ENCODE measurements around the gene SOX14.

The SOX14 gene

GRCh38 chr3:137765310-137766033, 1.4 kb downstream of the SOX14 start:
- peak overlapping the region; percentile 30 for H3K27ac Mint-ChIP-seq
- H3K9me3 Mint-ChIP-seq: no peaks in the 10 kb centered on the region
- H3K27me3 Mint-ChIP-seq: peaks cover 49% of the 10 kb centered on the region
- H3K4me3 Mint-ChIP-seq: no peak overlapping the region
- H3K36me3 Mint-ChIP-seq: peaks cover 2% of the 10 kb centered on the region
- peaks cover 5% of the 10 kb centered on the region for H3K4me1 Mint-ChIP-seq

- peaks cover 5% of the 10 kb centered on the region for H3K4me1 Mint-ChIP-seq
- peaks cover 2% of the 10 kb centered on the region for H3K36me3 Mint-ChIP-seq
- H3K9me3 Mint-ChIP-seq: no peaks in the 10 kb centered on the region
- no peak overlapping the region for H3K27ac Mint-ChIP-seq
- no peak overlapping the region for H3K4me3 Mint-ChIP-seq
- peaks cover 46% of the 10 kb centered on the region for H3K27me3 Mint-ChIP-seq
Measured at GRCh38 chr3:137766041-137766875, 2.1 kb downstream of the SOX14 start.

- Mint-ChIP-seq H3K27me3 (peaks cover 49% of the 10 kb centered on the region), H3K4me1 (peaks cover 10% of the 10 kb centered on the region), H3K36me3 (peaks cover 2% of the 10 kb centered on the region), H3K27ac (no peak overlapping the region), H3K4me3 (no peak overlapping the region), H3K9me3 (no peaks in the 10 kb centered on the region)
Measured at GRCh38 chr3:137766876-137767537, 2.9 kb downstream of the SOX14 start.

- Mint-ChIP-seq H3K27me3 (peaks cover 49% of the 10 kb centered on the region), H3K9me3 (no peaks in the 10 kb centered on the region), H3K36me3 (peaks cover 2% of the 10 kb centered on the region), H3K27ac (no peak overlapping the region), H3K4me1 (peaks cover 10% of the 10 kb centered on the region), H3K4me3 (no peak overlapping the region)
Measured at GRCh38 chr3:137767538-137768360, 3.6 kb downstream of the SOX14 start.

- H3K9me3 Mint-ChIP-seq: no peaks in the 10 kb centered on the region
- no peak overlapping the region for H3K27ac Mint-ChIP-seq
- peaks cover 55% of the 10 kb centered on the region for H3K27me3 Mint-ChIP-seq
- H3K4me1 Mint-ChIP-seq: peaks cover 10% of the 10 kb centered on the region
- no peak overlapping the region for H3K4me3 Mint-ChIP-seq
- peaks cover 2% of the 10 kb centered on the region for H3K36me3 Mint-ChIP-seq
Measured at GRCh38 chr3:137768361-137769321, 4.5 kb downstream of the SOX14 start.

GRCh38 chr3:137769322-137770065, 5.4 kb downstream of the SOX14 start:
- peaks cover 59% of the 10 kb centered on the region for H3K27me3 Mint-ChIP-seq
- no peak overlapping the region for H3K4me3 Mint-ChIP-seq
- H3K27ac Mint-ChIP-seq: no peak overlapping the region
- H3K9me3 Mint-ChIP-seq: no peaks in the 10 kb centered on the region
- peaks cover 10% of the 10 kb centered on the region for H3K4me1 Mint-ChIP-seq
- peaks cover 2% of the 10 kb centered on the region for H3K36me3 Mint-ChIP-seq

- Mint-ChIP-seq H3K4me3 (no peak overlapping the region), H3K27me3 (peaks cover 62% of the 10 kb centered on the region), H3K9me3 (no peaks in the 10 kb centered on the region), H3K36me3 (peaks cover 2% of the 10 kb centered on the region), H3K27ac (no peak overlapping the region), H3K4me1 (peaks cover 10% of the 10 kb centered on the region)
Measured at GRCh38 chr3:137770066-137770834, 6.1 kb downstream of the SOX14 start.

GRCh38 chr3:137770835-137771399, 6.8 kb downstream of the SOX14 start:
- Mint-ChIP-seq H3K27ac (no peak overlapping the region), H3K4me3 (no peak overlapping the region), H3K36me3 (no peaks in the 10 kb centered on the region), H3K27me3 (peaks cover 59% of the 10 kb centered on the region), H3K9me3 (no peaks in the 10 kb centered on the region), H3K4me1 (peaks cover 10% of the 10 kb centered on the region)

- H3K36me3 Mint-ChIP-seq: no peaks in the 10 kb centered on the region
- peaks cover 53% of the 10 kb centered on the region for H3K27me3 Mint-ChIP-seq
- H3K4me1 Mint-ChIP-seq: peaks cover 10% of the 10 kb centered on the region
- H3K27ac Mint-ChIP-seq: no peak overlapping the region
- H3K4me3 Mint-ChIP-seq: peak overlapping the region; percentile 70
- H3K9me3 Mint-ChIP-seq: no peaks in the 10 kb centered on the region
Measured at GRCh38 chr3:137771401-137772213, 7.5 kb downstream of the SOX14 start.

GRCh38 chr3:137772214-137772955, 8.3 kb downstream of the SOX14 start:
- Mint-ChIP-seq H3K27me3 (peaks cover 52% of the 10 kb centered on the region), H3K9me3 (no peaks in the 10 kb centered on the region), H3K36me3 (no peaks in the 10 kb centered on the region), H3K27ac (no peak overlapping the region), H3K4me1 (peaks cover 10% of the 10 kb centered on the region), H3K4me3 (no peak overlapping the region)

- H3K36me3 Mint-ChIP-seq: no peaks in the 10 kb centered on the region
- H3K4me1 Mint-ChIP-seq: no peaks in the 10 kb centered on the region
- H3K27me3 Mint-ChIP-seq: peaks cover 22% of the 10 kb centered on the region
Measured at GRCh38 chr3:137778941-137779340, 14.8 kb downstream of the SOX14 start.

GRCh38 chr3:137787529-137787928, 23.4 kb downstream of the SOX14 start:
- Mint-ChIP-seq H3K4me3 (no peak overlapping the region), H3K27ac (no peak overlapping the region), H3K27me3 (peaks cover 1% of the 10 kb centered on the region), H3K4me1 (no peaks in the 10 kb centered on the region), H3K9me3 (no peaks in the 10 kb centered on the region), H3K36me3 (no peaks in the 10 kb centered on the region)

More at GRCh38 chr3:137778941-137779340, 14.8 kb downstream of the SOX14 start:
- Mint-ChIP-seq H3K4me3 (no peak overlapping the region), H3K27ac (no peak overlapping the region), H3K9me3 (no peaks in the 10 kb centered on the region)

All from activated naive CD4-positive, alpha-beta T cell treated with anti-CD3 and anti-CD28 coated beads, Interleukin-2, amount 50 U/mL, for 24 hours (primary cell).